Smooth muscle cell (in vitro differentiated cells): ENCODE measurements around the gene PCDHA10. TPM values are rescaled to one million over a fixed set of nuclear protein-coding genes. Genes with fewer than 3 reads are reported as not detected.
"Not testable (repeated sequence)": the region's sequence is repeated elsewhere in the genome, so short reads cannot be mapped to it uniquely, and the experiment has no call there.

Experiments
- DNase-seq: peaks from one replicate; lab custom pipeline; 2025; ENCODE audit not compliant: unreplicated experiment; lab: John Stamatoyannopoulos, UW
- H2AFZ ChIP-seq: fragments of 200-600 bp; sonication (generic); 2 replicates; pipeline ENCODE4 v1.6.0; 2016; ENCODE audit warnings: antibody characterized with exemption, low read depth, mild to moderate bottlenecking
- H3F3A ChIP-seq: fragments of 200-600 bp; sonication (generic); 2 replicates; pipeline ENCODE4 v1.6.0; 2017; ENCODE audit warnings: antibody characterized with exemption, low read depth
- H3K27ac ChIP-seq: fragments of 200-600 bp; sonication (generic); 2 replicates; pipeline ENCODE4 v1.5.1; 2016; ENCODE audit warnings: low read depth, mild to moderate bottlenecking
- H3K27me3 ChIP-seq: fragments of 200-600 bp; sonication (generic); 2 replicates; pipeline ENCODE4 v1.6.1; 2016; ENCODE audit warnings: low read depth, mild to moderate bottlenecking
- H3K36me3 ChIP-seq: fragments of 200-600 bp; sonication (generic); 2 replicates; pipeline ENCODE4 v1.5.1; 2016; ENCODE audit warnings: low read depth
- H3K4me1 ChIP-seq: fragments of 200-600 bp; sonication (generic); 2 replicates; pipeline ENCODE4 v1.5.1; 2016; ENCODE audit warnings: low read depth
- H3K4me2 ChIP-seq: fragments of 200-600 bp; sonication (generic); 2 replicates; pipeline ENCODE4 v1.6.0; 2016; ENCODE audit warnings: mild to moderate bottlenecking
- H3K4me3 ChIP-seq: fragments of 200-600 bp; sonication (generic); 2 replicates; pipeline ENCODE4 v1.5.1; 2016; ENCODE audit warnings: mild to moderate bottlenecking
- H3K79me2 ChIP-seq: fragments of 200-600 bp; sonication (generic); 2 replicates; pipeline ENCODE4 v1.6.0; 2016; ENCODE audit warnings: low read depth, mild to moderate bottlenecking
- H3K9ac ChIP-seq: fragments of 200-600 bp; sonication (generic); 2 replicates; pipeline ENCODE4 v1.6.0; 2016; ENCODE audit warnings: low read depth
- H3K9me3 ChIP-seq: fragments of 200-600 bp; sonication (generic); replicated peaks from 2 replicates; pipeline ENCODE4 v1.5.1; 2016; ENCODE audit warnings: low read depth
- H4K20me1 ChIP-seq: fragments of 200-600 bp; sonication (generic); 2 replicates; pipeline ENCODE4 v1.6.0; 2016; ENCODE audit warnings: low read depth
- CTCF ChIP-seq: fragments of 200-600 bp; sonication (generic); IDR thresholded peaks from 2 replicates; pipeline ENCODE4 v1.5.1; 2017; ENCODE audit warnings: borderline replicate concordance, mild to moderate bottlenecking, antibody characterized with exemption; ENCODE audit not compliant: insufficient read depth, poor library complexity, severe bottlenecking
- WGBS: methylation state at CpG from one replicate; pipeline ENCODE4 v1.1.7; 2016; ENCODE audit warnings: low lambda C conversion rate; 5-methylcytosine and 5-hydroxymethylcytosine counted together
- polyA plus RNA-seq: library from polyadenylated mRNA; unstranded; fragments of >200 nt; fragmentation: Nextera tagmentation; extraction: Ambion mirVana; gene quantifications from 2 replicates; pipeline ENCODE4 v1.2.1, GENCODE V29; 2016
- total RNA-seq: library from RNA; depleted of rRNA; stranded (reverse); fragments of >200 nt; gene quantifications from 2 replicates; pipeline ENCODE4 v1.2.3, GENCODE V29; 2014

PCDHA10 gene
- total and polyA plus RNA-seq, 2 experiments from 2014 or later, result 10.1 to 16.1 TPM

- Histone ChIP-seq H3K4me1 (no peaks in the 10 kb centered on the region), H3K27me3 (no peaks in the 10 kb centered on the region), H3K9me3 (no peaks in the 10 kb centered on the region), H4K20me1 (no peaks in the 10 kb centered on the region), H3K4me3 (no peak within 1 kb of the TSS), H3K27ac (no peak within 1 kb of the TSS), H3K36me3 (no peaks in the 10 kb centered on the region), H3K79me2 (no peaks in the 10 kb centered on the region), H3F3A (no peaks in the 10 kb centered on the region), H2AFZ (no peak within 1 kb of the TSS), H3K9ac (no peak within 1 kb of the TSS), H3K4me2 (no peak within 1 kb of the TSS)
- no peak for DNase-seq
- WGBS, result 95% methylated on average over 39 of the region's 39 CpGs
- no peak for TF ChIP-seq CTCF
Measured at GRCh38 chr5:140821375-140822280, 34.1 kb upstream of the PCDHA10 start, which contains the start of gene PCDHA5. Gene PCDHA5, plus strand, starts transcription at chr5:140821613.

GRCh38 chr5:140822281-140822629 lies 33.4 kb upstream of the PCDHA10 start:
- Histone ChIP-seq H4K20me1 (no peaks in the 10 kb centered on the region), H3K36me3 (no peaks in the 10 kb centered on the region), H3K79me2 (no peaks in the 10 kb centered on the region), H3K9me3 (no peaks in the 10 kb centered on the region), H3F3A (no peaks in the 10 kb centered on the region), H3K27me3 (no peaks in the 10 kb centered on the region), H3K27ac (no peak overlapping the region), H3K4me2 (no peak overlapping the region), H3K4me3 (no peak overlapping the region), H3K9ac (no peak overlapping the region), H2AFZ (no peak overlapping the region), H3K4me1 (no peaks in the 10 kb centered on the region)
- no peak for DNase-seq
- 94% methylated on average over 6 of the region's 6 CpGs for WGBS
- TF ChIP-seq CTCF, result no peak

- H3K9ac ChIP-seq, H3K27ac ChIP-seq, H3K79me2 ChIP-seq, H3K27me3 ChIP-seq, H4K20me1 ChIP-seq, H3K4me1 ChIP-seq, H3K4me3 ChIP-seq, H3F3A ChIP-seq, H3K4me2 ChIP-seq, H2AFZ ChIP-seq, H3K36me3 ChIP-seq, DNase-seq, H3K9me3 ChIP-seq: not testable (repeated sequence)
- 99% methylated on average over 48 of the region's 48 CpGs for WGBS
Measured at GRCh38 chr5:140822969-140823368, 32.7 kb upstream of the PCDHA10 start.

- Histone ChIP-seq H3F3A (no peaks in the 10 kb centered on the region), H3K9ac (no peak overlapping the region), H3K4me2 (no peak overlapping the region), H3K36me3 (no peaks in the 10 kb centered on the region), H3K9me3 (no peaks in the 10 kb centered on the region), H3K79me2 (no peaks in the 10 kb centered on the region), H4K20me1 (no peaks in the 10 kb centered on the region), H3K4me1 (no peaks in the 10 kb centered on the region), H3K4me3 (no peak overlapping the region), H3K27me3 (no peaks in the 10 kb centered on the region), H3K27ac (no peak overlapping the region), H2AFZ (no peak overlapping the region)
- 97% methylated on average over 36 of the region's 38 CpGs for WGBS
- TF ChIP-seq CTCF, result no peak
- DNase-seq, result no peak
Measured at GRCh38 chr5:140823475-140823874, 32.2 kb upstream of the PCDHA10 start.
